K562 (cell line): ENCODE measurements around the gene UBE2K.
"Not testable (repeated sequence)": the region's sequence is repeated elsewhere in the genome, so short reads cannot be mapped to it uniquely, and the experiment has no call there.

Experiments
- CTCF ChIP-seq, 3 experiments: IDR thresholded peaks in 2 of 3; conservative IDR thresholded peaks in 1 of 3; 2 replicates each; pipeline ENCODE4 v1.5.1; 2011 to 2012; ENCODE audit warnings: low read length in 3 of 3, mild to moderate bottlenecking in 3 of 3, control low read depth in 2 of 3, improper control_type of control experiment in 1 of 3, inconsistent platforms in 1 of 3, low read depth in 1 of 3, mixed read lengths in 1 of 3, moderate library complexity in 1 of 3; ENCODE audit not compliant: insufficient read depth in 2 of 3
- DNMT1 ChIP-seq: fragments of 450-650 bp; IDR thresholded peaks from 2 replicates; pipeline ENCODE4 v1.6.1; 2016; ENCODE audit warnings: antibody characterized with exemption, mild to moderate bottlenecking
- FIP1L1 ChIP-seq: fragments of 200-400 bp; formaldehyde crosslinking; IDR thresholded peaks from 2 replicates; pipeline ENCODE4 v1.6.1; 2018; ENCODE audit warnings: mild to moderate bottlenecking, low read depth, low read length; ENCODE audit not compliant: poor library complexity, severe bottlenecking
- GABPA ChIP-seq: fragments of 200-800 bp; sonication (Bioruptor generic); conservative IDR thresholded peaks from 2 replicates; pipeline ENCODE4 v1.6.1; 2016; ENCODE audit warnings: low read depth, missing genetic modification characterization, missing compliant biosample characterization
- MAZ ChIP-seq, 2 experiments: fragments of 450-650 bp in 1 of 2; sonication (generic) in 1 of 2; formaldehyde crosslinking; IDR thresholded peaks in 1 of 2; conservative IDR thresholded peaks in 1 of 2; 2 replicates each; pipeline versions ENCODE4 v1.4.0 to v1.5.0; 2020; ENCODE audit warnings: mild to moderate bottlenecking in 1 of 2, missing genetic modification reagents in 1 of 2
- RB1 ChIP-seq: fragments of 450-650 bp; IDR thresholded peaks from 2 replicates; pipeline ENCODE4 v1.6.1; 2017; ENCODE audit warnings: low read depth, mild to moderate bottlenecking
- TCF7L2 ChIP-seq: fragments of 150-350 bp; IDR thresholded peaks from 2 replicates; pipeline ENCODE4 v1.6.1; 2016; ENCODE audit warnings: low read depth, mild to moderate bottlenecking, low read length, moderate library complexity
- YY1 ChIP-seq, 3 experiments: IDR thresholded peaks; 2 replicates each; pipeline ENCODE4 v1.6.1; 2011; ENCODE audit warnings: low read length in 2 of 3, mild to moderate bottlenecking in 2 of 3, moderate library complexity in 2 of 3, borderline replicate concordance in 1 of 3, control low read depth in 1 of 3, low read depth in 1 of 3; ENCODE audit not compliant: insufficient read depth in 3 of 3, insufficient replicate concordance in 2 of 3, control insufficient read depth in 1 of 3, insufficient read length in 1 of 3; ENCODE audit errors: extremely low read depth in 1 of 3
- ZHX1 ChIP-seq: fragments of 150-350 bp; conservative IDR thresholded peaks from 2 replicates; pipeline ENCODE4 v1.6.1; 2014; ENCODE audit warnings: low read length
- ZNF354B ChIP-seq: fragments of 250-450 bp; sonication (Bioruptor Pico); IDR thresholded peaks from 2 replicates; pipeline ENCODE4 v1.4.0; 2020
- ZNF695 ChIP-seq: fragments of 450-650 bp; formaldehyde crosslinking; IDR thresholded peaks from 2 replicates; pipeline ENCODE4 v1.4.0; 2020; ENCODE audit warnings: mild to moderate bottlenecking, moderate library complexity
- TF ChIP-seq, protein P1 (sequence below): fragments of 450-650 bp; IDR thresholded peaks from 2 replicates; pipeline ENCODE4 v1.6.1; 2016; ENCODE audit warnings: low read depth

DNA sequence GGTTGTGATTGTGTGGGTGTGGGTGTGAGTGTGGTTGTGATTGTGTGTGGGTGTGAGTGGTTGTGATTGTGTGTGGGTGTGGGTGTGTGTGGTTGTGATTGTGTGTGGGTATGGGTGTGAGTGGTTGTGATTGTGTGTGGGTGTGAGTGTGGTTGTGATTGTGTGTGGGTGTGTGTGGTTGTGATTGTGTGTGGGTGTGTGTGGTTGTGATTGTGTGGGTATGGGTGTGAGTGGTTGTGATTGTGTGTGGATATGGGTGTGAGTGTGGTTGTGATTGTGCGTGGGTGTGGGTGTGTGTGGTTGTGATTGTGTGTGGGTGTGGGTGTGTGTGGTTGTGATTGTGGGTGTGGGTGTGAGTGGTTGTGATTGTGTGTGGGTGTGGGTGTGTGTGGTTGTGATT lies 115.1 kb downstream of the UBE2K start:
- not testable (repeated sequence) for TF ChIP-seq YY1 (IDR thresholded peaks at IDR 0.05; ENCODE audit: borderline replicate concordance in 1 of 3, control insufficient read depth in 1 of 3, extremely low read depth in 1 of 3, insufficient read depth in 3 of 3, insufficient read length in 1 of 3, insufficient replicate concordance in 2 of 3, low read depth in 1 of 3, low read length in 2 of 3); TCF7L2; GABPA (tag); RB1; ZNF695; FIP1L1; ZHX1; CTCF (IDR thresholded peaks at IDR 0.05 in 2 of 3, conservative IDR thresholded peaks at IDR 0.05 in 1 of 3; ENCODE audit: insufficient read depth in 2 of 3, low read depth in 1 of 3, low read length in 3 of 3); MAZ (CRISPR knock-in tag; conservative IDR thresholded peaks at IDR 0.05 in 1 of 2, IDR thresholded peaks at IDR 0.05 in 1 of 2); DNMT1; ZNF354B (CRISPR knock-in tag)
- TF ChIP-seq, protein P1, sequence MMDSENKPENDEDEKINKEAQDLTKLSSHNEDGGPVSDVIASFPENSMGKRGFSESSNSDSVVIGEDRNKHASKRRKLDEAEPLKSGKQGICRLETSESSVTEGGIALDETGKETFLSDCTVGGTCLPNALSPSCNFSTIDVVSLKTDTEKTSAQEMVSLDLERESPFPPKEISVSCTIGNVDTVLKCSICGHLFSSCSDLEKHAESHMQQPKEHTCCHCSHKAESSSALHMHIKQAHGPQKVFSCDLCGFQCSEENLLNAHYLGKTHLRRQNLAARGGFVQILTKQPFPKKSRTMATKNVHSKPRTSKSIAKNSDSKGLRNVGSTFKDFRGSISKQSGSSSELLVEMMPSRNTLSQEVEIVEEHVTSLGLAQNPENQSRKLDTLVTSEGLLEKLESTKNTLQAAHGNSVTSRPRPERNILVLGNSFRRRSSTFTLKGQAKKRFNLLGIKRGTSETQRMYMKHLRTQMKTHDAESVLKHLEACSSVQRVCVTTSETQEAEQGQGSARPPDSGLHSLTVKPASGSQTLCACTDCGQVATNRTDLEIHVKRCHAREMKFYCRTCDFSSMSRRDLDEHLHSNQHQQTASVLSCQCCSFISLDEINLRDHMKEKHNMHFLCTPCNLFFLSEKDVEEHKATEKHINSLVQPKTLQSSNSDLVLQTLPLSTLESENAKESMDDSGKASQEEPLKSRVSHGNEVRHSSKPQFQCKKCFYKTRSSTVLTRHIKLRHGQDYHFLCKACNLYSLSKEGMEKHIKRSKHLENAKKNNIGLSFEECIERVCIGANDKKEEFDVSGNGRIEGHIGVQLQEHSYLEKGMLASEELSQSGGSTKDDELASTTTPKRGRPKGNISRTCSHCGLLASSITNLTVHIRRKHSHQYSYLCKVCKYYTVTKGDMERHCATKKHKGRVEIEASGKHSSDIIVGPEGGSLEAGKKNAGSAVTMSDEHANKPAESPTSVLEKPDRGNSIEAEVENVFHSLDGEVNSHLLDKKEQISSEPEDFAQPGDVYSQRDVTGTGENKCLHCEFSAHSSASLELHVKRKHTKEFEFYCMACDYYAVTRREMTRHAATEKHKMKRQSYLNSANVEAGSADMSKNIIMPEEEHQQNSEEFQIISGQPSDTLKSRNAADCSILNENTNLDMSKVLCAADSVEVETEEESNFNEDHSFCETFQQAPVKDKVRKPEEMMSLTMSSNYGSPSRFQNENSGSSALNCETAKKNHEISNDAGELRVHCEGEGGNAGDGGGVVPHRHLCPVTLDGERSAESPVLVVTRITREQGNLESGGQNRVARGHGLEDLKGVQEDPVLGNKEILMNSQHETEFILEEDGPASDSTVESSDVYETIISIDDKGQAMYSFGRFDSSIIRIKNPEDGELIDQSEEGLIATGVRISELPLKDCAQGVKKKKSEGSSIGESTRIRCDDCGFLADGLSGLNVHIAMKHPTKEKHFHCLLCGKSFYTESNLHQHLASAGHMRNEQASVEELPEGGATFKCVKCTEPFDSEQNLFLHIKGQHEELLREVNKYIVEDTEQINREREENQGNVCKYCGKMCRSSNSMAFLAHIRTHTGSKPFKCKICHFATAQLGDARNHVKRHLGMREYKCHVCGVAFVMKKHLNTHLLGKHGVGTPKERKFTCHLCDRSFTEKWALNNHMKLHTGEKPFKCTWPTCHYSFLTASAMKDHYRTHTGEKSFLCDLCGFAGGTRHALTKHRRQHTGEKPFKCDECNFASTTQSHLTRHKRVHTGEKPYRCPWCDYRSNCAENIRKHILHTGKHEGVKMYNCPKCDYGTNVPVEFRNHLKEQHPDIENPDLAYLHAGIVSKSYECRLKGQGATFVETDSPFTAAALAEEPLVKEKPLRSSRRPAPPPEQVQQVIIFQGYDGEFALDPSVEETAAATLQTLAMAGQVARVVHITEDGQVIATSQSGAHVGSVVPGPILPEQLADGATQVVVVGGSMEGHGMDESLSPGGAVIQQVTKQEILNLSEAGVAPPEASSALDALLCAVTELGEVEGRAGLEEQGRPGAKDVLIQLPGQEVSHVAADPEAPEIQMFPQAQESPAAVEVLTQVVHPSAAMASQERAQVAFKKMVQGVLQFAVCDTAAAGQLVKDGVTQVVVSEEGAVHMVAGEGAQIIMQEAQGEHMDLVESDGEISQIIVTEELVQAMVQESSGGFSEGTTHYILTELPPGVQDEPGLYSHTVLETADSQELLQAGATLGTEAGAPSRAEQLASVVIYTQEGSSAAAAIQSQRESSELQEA: not testable (repeated sequence)
